ENCODE data around the gene EIF5A2.
"Not testable (repeated sequence)": the region's sequence is repeated elsewhere in the genome, so short reads cannot be mapped to it uniquely, and the experiment has no call there.

The EIF5A2 gene

GRCh38 chr3:170908235-170909116 lies at the start of gene EIF5A2:
TSS of gene EIF5A2 (minus strand) at chr3:170908637. CDS start at chr3:170907806, 831 bp downstream.
- FAIRE-seq, result no peak

- FAIRE-seq, result no peak
Observed at GRCh38 chr3:170956647-170957046, 48.2 kb upstream of the EIF5A2 start.

- no peak for FAIRE-seq
Observed at GRCh38 chr3:170953736-170954135, 45.3 kb upstream of the EIF5A2 start.

GRCh38 chr3:170953229-170953628 lies 44.8 kb upstream of the EIF5A2 start:
- no peak for FAIRE-seq

- FAIRE-seq, result no peak
Observed at GRCh38 chr3:170949211-170949610, 40.8 kb upstream of the EIF5A2 start.

GRCh38 chr3:170947018-170947769 lies 38.8 kb upstream of the EIF5A2 start:
- FAIRE-seq, result no peak

GRCh38 chr3:170942011-170942410 lies 33.6 kb upstream of the EIF5A2 start:
- FAIRE-seq, result no peak

- no peak for FAIRE-seq
Observed at GRCh38 chr3:170941551-170941950, 33.1 kb upstream of the EIF5A2 start.

GRCh38 chr3:170933039-170933438 lies 24.6 kb upstream of the EIF5A2 start:
- not testable (repeated sequence) for FAIRE-seq

GRCh38 chr3:170923553-170923952 lies 15.1 kb upstream of the EIF5A2 start:
- not testable (repeated sequence) for FAIRE-seq

GRCh38 chr3:170918715-170919114 lies 10.3 kb upstream of the EIF5A2 start:
- no peak for FAIRE-seq

- no peak for FAIRE-seq
Observed at GRCh38 chr3:170914690-170915089, 6.3 kb upstream of the EIF5A2 start.

GRCh38 chr3:170914212-170914611 lies 5.8 kb upstream of the EIF5A2 start:
- no peak for FAIRE-seq

GRCh38 chr3:170911051-170911450 lies 2.6 kb upstream of the EIF5A2 start:
- no peak for FAIRE-seq

- no peak for FAIRE-seq
Observed at GRCh38 chr3:170910542-170910941, 2.1 kb upstream of the EIF5A2 start.

- FAIRE-seq, result no peak
Observed at GRCh38 chr3:170909129-170909903, 879 bp upstream of the EIF5A2 start.

GRCh38 chr3:170907637-170908234 lies 701 bp downstream of the EIF5A2 start:
- no peak for FAIRE-seq

GRCh38 chr3:170905862-170906261 lies 2.6 kb downstream of the EIF5A2 start:
- no peak for FAIRE-seq

GRCh38 chr3:170903123-170903522 lies 5.3 kb downstream of the EIF5A2 start:
- FAIRE-seq, result no peak

- FAIRE-seq, result no peak
Observed at GRCh38 chr3:170899455-170899854, 9.0 kb downstream of the EIF5A2 start.

GRCh38 chr3:170897978-170898377 lies 10.5 kb downstream of the EIF5A2 start:
- no peak for FAIRE-seq

- not testable (repeated sequence) for FAIRE-seq
Observed at GRCh38 chr3:170897199-170897598, 11.2 kb downstream of the EIF5A2 start.

GRCh38 chr3:170896781-170897180 lies 11.7 kb downstream of the EIF5A2 start:
- no peak for FAIRE-seq
